Type B pancreatic cell (in vitro differentiated cells): ENCODE data around the gene ENC1. TPM values are rescaled to one million over a fixed set of nuclear protein-coding genes. Genes with fewer than 3 reads are reported as not detected.
A peak's percentile ranks its signal among the peaks of the same experiment; 100 is the strongest.

Experiments used
- DNase-seq: peaks from one replicate; pipeline ENCODE4 v3.0.0; 2021; ENCODE audit warnings: mixed read lengths; ENCODE audit not compliant: unreplicated experiment; ENCODE audit errors: extremely low spot score
- H3K27ac Mint-ChIP-seq: 2 replicates; pipeline ENCODE4 v1.8.0; 2021; ENCODE audit warnings: mild to moderate bottlenecking, mixed read lengths
- H3K27me3 Mint-ChIP-seq: 2 replicates; pipeline ENCODE4 v1.8.0; 2021; ENCODE audit warnings: mixed read lengths
- H3K36me3 Mint-ChIP-seq: 2 replicates; pipeline ENCODE4 v1.8.0; 2021; ENCODE audit warnings: mixed read lengths
- H3K4me1 Mint-ChIP-seq: one replicate; pipeline ENCODE4 v1.8.0; 2021; ENCODE audit warnings: mixed read lengths; ENCODE audit not compliant: unreplicated experiment
- H3K4me3 Mint-ChIP-seq: 2 replicates; pipeline ENCODE4 v1.8.0; 2021; ENCODE audit warnings: mild to moderate bottlenecking, mixed read lengths
- H3K9me3 Mint-ChIP-seq: 2 replicates; pipeline ENCODE4 v1.8.0; 2021; ENCODE audit warnings: mixed read lengths
- CTCF ChIP-seq: fragments of 200-600 bp; sonication (generic); conservative IDR thresholded peaks from 2 replicates; pipeline ENCODE4 v1.5.0; 2021; ENCODE audit warnings: antibody characterized with exemption, mild to moderate bottlenecking
- total RNA-seq: library from RNA; stranded (reverse); gene quantifications from 2 replicates; pipeline ENCODE4 v1.2.1, GENCODE V29; 2021; ENCODE audit warnings: low replicate concordance

The ENC1 gene
- total RNA-seq, 1 donor from 2014 or later = 83.2 TPM

- H3K4me3 Mint-ChIP-seq = no peak overlapping the region
- H3K27ac Mint-ChIP-seq = peak overlapping the region; percentile 71
- no peaks in the 10 kb centered on the region for H3K9me3 Mint-ChIP-seq
Measured at GRCh38 chr5:74612045-74612444, 28.5 kb downstream of the ENC1 start.

GRCh38 chr5:74608736-74609601 lies 31.6 kb downstream of the ENC1 start:
- no peak for TF ChIP-seq CTCF
- Mint-ChIP-seq H3K4me3 (no peak overlapping the region), H3K36me3 (no peaks in the 10 kb centered on the region), H3K27me3 (no peaks in the 10 kb centered on the region), H3K4me1 (peaks cover 22% of the 10 kb centered on the region), H3K27ac (no peak overlapping the region), H3K9me3 (no peaks in the 10 kb centered on the region)
- DNase-seq = no peak

More at GRCh38 chr5:74612045-74612444, 28.5 kb downstream of the ENC1 start:
- DNase-seq = no peak
- Mint-ChIP-seq H3K4me1 (peaks cover 26% of the 10 kb centered on the region), H3K27me3 (no peaks in the 10 kb centered on the region), H3K36me3 (no peaks in the 10 kb centered on the region)
- no peak for TF ChIP-seq CTCF

GRCh38 chr5:74605759-74606158 lies 34.8 kb downstream of the ENC1 start:
- Mint-ChIP-seq H3K36me3 (no peaks in the 10 kb centered on the region), H3K4me3 (no peak overlapping the region), H3K27me3 (no peaks in the 10 kb centered on the region), H3K27ac (no peak overlapping the region), H3K4me1 (peaks cover 8% of the 10 kb centered on the region), H3K9me3 (peaks cover 4% of the 10 kb centered on the region)
- DNase-seq = no peak
- no peak for TF ChIP-seq CTCF

GRCh38 chr5:74603376-74603775 lies 37.2 kb downstream of the ENC1 start:
- no peaks in the 10 kb centered on the region for H3K4me1 Mint-ChIP-seq
- no peak for TF ChIP-seq CTCF
- H3K4me3 Mint-ChIP-seq = no peak overlapping the region
- H3K27me3 Mint-ChIP-seq = no peaks in the 10 kb centered on the region
- no peak for DNase-seq
- H3K27ac Mint-ChIP-seq = no peak overlapping the region
- peaks cover 4% of the 10 kb centered on the region for H3K9me3 Mint-ChIP-seq
- no peaks in the 10 kb centered on the region for H3K36me3 Mint-ChIP-seq

- no peak for DNase-seq
- Mint-ChIP-seq H3K4me3 (no peak overlapping the region), H3K9me3 (peaks cover 4% of the 10 kb centered on the region), H3K27me3 (no peaks in the 10 kb centered on the region), H3K4me1 (peaks cover 24% of the 10 kb centered on the region), H3K27ac (no peak overlapping the region), H3K36me3 (no peaks in the 10 kb centered on the region)
- no peak for TF ChIP-seq CTCF
Measured at GRCh38 chr5:74599148-74599547, 41.4 kb downstream of the ENC1 start.
